HL-60 (cell line): ENCODE measurements around the gene BNIP1.

Experiments used
- GABPA ChIP-seq: IDR thresholded peaks from 2 replicates; pipeline ENCODE4 v1.6.1; 2012; ENCODE audit warnings: low read depth
- POLR2AphosphoS5 ChIP-seq: IDR thresholded peaks from 2 replicates; pipeline ENCODE4 v1.6.1; 2012; ENCODE audit warnings: low read depth
- TF ChIP-seq, protein P1 (sequence below): IDR thresholded peaks from one replicate; pipeline ENCODE4 v1.5.1; 2011; ENCODE audit warnings: low read length, control low read depth, inconsistent platforms; ENCODE audit not compliant: insufficient read depth

DNA sequence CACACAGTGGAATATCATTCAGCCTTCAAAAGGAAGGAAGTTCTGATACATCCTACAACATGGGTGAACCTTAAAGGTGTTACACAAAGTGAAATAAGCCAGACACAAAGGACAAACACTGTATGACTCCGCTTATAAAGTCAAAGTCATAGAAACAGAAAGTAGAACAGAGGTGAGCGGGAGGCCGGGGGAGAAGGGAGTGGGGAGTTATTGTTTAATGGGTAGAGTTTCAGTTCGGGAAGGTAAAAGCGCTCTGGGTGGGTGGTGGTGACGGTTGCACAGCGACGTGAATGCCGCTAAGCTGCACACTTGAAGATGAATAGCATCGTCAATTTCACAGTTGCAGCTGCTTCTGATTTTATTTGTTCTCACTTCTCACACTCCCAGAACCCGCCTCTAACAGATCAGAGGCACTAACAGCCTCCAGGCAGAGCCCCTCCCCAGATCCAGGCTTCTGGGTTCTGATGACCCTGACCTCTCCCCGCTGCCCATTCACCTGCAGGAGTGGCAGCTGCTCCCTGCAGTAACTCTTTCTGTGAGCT is 34.1 kb downstream of the BNIP1 start:
- TF ChIP-seq, protein P1, sequence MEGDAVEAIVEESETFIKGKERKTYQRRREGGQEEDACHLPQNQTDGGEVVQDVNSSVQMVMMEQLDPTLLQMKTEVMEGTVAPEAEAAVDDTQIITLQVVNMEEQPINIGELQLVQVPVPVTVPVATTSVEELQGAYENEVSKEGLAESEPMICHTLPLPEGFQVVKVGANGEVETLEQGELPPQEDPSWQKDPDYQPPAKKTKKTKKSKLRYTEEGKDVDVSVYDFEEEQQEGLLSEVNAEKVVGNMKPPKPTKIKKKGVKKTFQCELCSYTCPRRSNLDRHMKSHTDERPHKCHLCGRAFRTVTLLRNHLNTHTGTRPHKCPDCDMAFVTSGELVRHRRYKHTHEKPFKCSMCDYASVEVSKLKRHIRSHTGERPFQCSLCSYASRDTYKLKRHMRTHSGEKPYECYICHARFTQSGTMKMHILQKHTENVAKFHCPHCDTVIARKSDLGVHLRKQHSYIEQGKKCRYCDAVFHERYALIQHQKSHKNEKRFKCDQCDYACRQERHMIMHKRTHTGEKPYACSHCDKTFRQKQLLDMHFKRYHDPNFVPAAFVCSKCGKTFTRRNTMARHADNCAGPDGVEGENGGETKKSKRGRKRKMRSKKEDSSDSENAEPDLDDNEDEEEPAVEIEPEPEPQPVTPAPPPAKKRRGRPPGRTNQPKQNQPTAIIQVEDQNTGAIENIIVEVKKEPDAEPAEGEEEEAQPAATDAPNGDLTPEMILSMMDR, result no peak
- TF ChIP-seq GABPA (no peak), POLR2AphosphoS5 (no peak)
